GM21447 (cell line): ENCODE results near the gene CA11.
A peak's percentile ranks its signal among the peaks of the same experiment; 100 is the strongest.

Experiments
- ATAC-seq: cut with Tn5 transposase; IDR thresholded peaks from one replicate; pipeline ENCODE4 v1.9.1; 2021; ENCODE audit not compliant: unreplicated experiment

CA11 gene

DNA sequence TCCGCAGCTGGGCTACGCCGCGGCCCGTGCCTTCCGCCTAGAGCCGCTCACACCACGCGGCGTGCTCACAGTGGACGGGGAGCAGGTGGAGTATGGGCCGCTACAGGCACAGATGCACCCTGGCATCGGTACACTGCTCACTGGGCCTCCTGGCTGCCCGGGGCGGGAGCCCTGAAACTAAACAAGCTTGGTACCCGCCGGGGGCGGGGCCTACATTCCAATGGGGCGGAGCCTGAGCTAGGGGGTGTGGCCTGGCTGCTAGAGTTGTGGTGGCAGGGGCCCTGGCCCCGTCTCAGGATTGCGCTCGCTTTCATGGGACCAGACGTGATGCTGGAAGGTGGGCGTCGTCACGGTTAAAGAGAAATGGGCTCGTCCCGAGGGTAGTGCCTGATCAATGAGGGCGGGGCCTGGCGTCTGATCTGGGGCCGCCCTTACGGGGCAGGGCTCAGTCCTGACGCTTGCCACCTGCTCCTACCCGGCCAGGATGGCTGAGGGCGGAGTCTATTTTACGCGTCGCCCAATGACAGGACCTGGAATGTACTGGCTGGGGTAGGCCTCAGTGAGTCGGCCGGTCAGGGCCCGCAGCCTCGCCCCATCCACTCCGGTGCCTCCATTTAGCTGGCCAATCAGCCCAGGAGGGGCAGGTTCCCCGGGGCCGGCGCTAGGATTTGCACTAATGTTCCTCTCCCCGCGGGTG, 16.2 kb downstream of the CA11 start:
- no peak for ATAC-seq

DNA sequence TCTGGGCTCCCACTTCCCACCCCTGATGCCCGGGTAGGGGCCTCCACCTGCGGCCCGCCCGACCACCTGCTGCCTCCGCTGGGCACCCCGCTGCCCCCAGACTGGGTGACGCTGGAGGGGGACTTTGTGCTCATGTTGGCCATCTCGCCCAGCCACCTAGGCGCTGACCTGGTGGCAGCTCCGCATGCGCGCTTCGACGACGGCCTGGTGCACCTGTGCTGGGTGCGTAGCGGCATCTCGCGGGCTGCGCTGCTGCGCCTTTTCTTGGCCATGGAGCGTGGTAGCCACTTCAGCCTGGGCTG, 16.7 kb downstream of the CA11 start:
- ATAC-seq, result no peak

DNA sequence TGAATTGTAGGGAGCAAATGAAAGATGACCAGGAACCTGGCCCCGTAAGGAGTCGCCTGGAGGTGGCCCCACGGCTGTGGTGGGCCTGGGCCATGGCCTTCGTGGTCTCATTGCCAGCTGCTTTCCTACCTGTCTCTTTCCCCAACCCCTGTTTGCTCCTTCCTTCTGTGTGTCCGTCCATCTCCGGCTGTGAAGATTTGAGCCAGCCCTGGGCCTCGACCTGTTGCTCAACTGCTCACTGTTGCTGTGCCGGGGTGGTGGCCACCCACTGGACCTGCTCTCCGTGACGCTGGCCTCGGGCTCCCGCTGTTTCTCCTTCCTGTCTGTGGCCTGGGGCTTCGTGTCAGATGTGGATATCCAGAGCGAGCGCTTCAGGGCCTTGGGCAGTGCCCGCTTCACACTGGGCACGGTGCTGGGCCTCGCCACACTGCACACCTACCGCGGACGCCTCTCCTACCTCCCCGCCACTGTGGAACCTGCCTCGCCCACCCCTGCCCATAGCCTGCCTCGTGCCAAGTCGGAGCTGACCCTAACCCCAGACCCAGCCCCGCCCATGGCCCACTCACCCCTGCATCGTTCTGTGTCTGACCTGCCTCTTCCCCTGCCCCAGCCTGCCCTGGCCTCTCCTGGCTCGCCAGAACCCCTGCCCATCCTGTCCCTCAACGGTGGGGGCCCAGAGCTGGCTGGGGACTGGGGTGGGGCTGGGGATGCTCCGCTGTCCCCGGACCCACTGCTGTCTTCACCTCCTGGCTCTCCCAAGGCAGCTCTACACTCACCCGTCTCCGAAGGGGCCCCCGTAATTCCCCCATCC, 17.3 kb downstream of the CA11 start:
- no peak for ATAC-seq

DNA sequence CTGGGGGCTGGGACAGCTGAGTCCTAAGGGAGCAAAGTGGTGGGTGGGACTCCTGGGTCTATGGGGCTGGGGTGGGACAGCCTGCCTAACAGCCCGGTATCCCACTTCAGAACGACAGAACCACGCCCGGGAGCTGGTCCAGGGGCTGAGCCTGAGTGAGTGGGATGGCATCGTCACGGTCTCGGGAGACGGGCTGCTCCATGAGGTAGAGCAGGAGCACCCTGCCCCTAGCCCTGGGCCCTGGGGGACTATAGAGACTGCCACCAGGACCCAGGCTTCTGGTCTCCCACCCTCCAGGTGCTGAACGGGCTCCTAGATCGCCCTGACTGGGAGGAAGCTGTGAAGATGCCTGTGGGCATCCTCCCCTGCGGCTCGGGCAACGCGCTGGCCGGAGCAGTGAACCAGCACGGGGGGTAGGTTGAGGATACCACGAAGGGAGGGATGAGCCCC, 18.1 kb downstream of the CA11 start:
- ATAC-seq, result no peak

DNA sequence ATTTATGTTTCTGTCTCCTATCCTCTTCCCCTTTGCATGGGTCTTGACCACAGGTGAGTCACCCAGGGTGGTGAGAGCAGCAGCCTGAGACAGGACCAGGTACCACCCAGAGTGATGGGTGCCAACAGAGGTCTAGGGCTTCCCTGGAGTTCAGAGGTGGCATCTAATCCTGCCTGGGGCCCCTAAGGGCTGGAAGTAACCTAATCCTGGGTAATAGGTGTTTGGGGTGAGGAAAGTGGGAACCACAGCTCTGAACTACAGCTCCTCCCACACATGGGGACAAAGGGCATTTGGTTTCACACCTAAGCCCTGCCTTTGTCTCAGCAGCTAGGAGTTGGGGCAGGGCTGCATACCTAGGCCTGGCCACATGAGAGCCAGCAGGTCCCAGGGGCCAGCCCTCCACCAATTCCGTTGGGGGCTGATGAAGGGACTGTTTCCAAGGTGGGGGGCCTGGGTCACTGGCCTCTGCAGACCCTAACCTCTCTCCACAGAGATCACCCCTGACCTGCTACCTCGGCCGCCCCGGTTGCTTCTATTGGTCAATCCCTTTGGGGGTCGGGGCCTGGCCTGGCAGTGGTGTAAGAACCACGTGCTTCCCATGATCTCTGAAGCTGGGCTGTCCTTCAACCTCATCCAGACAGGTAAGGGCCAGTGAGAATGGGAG, 18.7 kb downstream of the CA11 start:
- ATAC-seq, result no peak

DNA sequence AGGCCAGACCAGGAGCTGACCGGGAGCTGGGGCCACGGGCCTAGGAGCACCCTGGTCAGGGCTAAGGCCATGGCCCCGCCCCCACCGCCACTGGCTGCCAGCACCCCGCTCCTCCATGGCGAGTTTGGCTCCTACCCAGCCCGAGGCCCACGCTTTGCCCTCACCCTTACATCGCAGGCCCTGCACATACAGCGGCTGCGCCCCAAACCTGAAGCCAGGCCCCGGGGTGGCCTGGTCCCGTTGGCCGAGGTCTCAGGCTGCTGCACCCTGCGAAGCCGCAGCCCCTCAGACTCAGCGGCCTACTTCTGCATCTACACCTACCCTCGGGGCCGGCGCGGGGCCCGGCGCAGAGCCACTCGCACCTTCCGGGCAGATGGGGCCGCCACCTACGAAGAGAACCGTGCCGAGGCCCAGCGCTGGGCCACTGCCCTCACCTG, 20.1 kb downstream of the CA11 start:
- no peak for ATAC-seq

DNA sequence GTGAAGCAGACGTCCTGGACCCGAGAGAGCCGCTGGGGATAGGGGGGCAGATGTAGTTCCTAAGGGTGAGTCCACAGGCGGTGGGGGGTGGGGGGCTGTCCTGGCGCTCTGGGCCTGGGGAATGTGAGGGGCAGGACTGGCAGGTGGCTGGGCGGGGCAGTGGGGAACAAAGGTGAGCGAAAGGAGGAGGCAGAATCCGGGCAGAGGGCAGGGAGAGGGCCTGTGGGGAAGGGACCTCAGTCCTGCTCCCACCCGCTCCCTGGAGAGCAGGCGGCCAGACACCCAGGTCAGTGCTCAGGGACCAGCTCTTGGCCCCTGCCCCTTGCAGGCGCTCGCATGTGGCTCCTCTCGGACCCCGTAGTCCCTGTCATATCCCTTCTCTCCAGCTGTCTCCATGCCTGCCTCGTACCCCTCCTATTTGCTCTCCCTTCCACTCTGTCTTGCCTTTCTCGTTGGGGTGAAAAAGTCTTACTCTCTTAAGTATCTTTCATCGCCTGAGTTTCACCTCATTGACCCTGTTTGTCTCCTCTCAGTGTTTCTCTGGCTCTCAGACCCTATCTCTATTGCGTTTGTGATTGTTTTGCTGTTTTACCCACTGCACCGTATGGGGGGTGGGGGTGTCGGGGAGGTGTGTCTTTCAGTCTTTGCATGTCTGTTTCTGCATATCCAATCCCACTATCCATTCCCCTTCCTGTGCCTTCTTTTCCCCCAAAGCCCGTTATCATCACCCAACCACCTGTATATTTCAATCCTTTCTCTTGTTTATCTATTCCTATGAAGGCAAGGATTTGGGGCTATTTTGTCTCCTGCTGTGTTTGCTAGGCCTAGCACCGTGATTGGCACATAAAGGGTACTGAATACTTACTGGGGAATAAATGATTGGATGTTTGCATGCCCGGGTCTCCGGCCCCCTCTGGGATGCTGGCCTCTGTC, 20.9 kb downstream of the CA11 start:
- no peak for ATAC-seq

DNA sequence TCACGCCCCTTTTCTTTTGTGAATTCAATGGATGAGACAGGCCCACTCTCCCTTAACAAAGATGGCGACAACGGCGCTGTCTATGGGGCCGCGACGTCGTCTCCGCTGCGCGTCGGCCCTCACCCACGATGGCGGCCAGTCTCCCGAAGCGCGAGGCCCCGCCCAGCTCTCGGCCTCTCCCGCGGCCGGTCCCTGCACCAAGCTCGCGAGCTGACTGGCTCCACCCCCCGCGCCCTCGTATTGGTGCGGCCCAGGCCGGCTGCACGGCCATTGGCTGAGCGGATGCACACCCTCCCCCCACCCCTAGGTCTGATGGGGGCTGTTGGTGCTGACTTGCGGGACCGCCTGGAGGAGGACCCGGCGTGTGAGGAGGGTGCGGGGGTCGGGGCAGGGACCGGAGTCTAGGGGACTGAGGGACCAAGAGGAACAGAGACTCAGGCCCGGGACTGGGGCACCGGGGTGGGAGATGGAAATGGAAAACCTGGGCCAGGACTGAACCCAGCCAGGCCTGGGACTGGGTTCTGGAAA, 21.9 kb downstream of the CA11 start:
- peak; percentile 52 for ATAC-seq

DNA sequence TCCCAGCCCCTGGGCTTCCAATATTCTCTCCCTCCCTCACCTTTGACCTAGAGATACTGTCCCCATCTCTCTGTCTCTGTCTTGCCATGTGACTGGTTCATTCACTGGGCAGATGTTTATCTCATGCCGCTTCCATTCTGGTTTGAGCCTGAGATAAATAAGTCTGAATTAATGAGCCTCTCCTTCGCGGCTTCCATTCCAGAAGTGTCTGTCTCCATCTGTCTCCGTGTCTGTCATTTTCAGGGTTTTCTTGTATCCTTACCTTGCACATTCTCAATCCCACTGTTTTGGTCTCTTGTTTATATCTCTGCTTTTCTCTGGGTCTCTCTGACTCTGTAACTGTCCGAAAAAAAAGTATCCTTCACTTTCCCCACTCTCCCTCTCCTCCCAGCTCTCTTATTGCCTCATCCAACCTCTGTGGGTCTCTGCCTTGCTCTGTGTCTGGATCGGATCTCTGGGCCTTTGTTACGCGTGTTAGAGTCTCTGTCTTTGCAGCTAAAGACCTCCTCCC, 22.4 kb downstream of the CA11 start:
- no peak for ATAC-seq

DNA sequence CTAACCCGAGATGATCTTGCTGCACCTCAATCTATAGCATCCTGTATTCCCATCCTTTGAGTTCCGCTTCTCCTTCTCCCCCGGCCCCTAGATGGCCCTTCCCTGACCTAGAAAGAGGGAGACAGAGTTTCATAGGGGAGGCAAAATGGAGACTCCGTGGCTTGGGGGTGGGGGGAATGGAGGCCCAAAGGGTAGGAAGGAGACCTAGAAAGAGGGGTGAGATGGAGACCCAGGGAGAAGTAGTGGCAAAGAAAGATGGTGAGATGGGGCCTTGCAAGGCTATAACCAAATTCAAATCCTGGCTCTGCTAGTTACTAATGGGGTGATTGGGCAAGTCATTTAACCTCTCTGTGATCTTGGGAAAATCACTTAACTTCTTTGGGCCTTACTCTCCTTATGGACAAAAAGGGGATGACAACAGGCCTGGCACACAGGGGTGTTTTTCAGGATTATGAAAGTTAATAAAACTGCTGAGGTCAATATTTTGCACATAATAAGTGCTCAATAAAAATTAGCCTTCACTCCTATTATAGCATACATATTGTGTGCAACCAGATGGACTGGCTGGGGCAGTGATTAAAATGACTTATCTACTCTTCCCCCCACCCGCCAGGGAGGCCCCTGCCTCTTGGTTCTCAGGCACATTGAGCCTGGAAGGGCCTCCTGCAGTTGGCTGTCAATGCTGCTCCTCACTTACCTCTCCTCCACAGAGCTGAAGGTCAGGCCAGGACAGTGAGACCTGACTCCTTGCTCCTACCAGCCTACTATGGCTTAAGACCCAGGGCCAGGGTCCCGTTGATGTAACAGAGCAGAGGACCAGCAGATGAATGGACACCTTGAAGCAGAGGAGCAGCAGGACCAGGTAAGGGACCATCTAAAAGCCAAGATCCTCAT, 26.0 kb downstream of the CA11 start:
- ATAC-seq, result no peak

DNA sequence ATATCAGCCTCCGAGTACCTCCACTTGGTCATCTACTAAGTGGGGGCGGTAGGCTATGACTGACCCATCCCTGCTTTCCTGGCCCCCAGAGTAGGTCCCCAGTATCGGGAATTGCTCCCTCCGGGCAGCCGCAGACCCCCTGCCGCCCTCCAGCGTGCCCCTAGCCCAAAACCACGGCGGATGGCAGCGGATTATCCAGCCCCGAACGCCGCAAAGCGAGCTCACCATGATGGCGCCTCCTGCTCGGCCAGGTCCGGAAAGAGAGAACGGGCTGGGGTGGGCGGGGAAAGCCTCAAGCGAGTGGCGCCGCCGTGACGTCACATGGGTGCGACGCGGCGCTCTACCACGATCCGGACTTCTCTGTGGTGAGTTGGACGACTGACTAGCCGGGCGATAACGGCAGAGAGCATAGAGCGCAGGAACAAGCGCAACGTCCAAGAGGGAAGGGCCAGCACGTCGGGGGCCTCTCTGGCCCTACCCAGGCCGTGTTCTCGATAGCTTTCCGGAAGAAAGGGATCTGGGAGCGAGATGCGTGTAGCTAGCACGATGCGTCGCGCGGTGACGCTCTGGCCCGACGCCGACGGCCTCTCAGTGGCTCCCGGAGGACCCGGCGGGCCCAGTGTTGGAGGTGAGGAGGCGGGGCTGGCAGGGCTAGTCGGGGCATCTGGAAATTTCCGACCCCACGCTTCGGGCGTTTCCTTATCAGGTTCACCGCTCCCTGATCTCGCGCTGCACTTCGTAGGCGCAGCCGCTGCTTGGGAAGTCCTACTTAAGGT, 26.9 kb downstream of the CA11 start, which contains the start of the genes RPL18 and SPHK2:
Gene RPL18, minus strand, starts transcription at position 263 of the 776 bp plus-strand sequence. Its CDS starts 35 bp downstream, at position 228.
Gene SPHK2, plus strand, starts transcription at position 591 of the 776 bp plus-strand sequence. CDS start 1,009 bp downstream, outside the sequence.
- peak; percentile 75 for ATAC-seq

DNA sequence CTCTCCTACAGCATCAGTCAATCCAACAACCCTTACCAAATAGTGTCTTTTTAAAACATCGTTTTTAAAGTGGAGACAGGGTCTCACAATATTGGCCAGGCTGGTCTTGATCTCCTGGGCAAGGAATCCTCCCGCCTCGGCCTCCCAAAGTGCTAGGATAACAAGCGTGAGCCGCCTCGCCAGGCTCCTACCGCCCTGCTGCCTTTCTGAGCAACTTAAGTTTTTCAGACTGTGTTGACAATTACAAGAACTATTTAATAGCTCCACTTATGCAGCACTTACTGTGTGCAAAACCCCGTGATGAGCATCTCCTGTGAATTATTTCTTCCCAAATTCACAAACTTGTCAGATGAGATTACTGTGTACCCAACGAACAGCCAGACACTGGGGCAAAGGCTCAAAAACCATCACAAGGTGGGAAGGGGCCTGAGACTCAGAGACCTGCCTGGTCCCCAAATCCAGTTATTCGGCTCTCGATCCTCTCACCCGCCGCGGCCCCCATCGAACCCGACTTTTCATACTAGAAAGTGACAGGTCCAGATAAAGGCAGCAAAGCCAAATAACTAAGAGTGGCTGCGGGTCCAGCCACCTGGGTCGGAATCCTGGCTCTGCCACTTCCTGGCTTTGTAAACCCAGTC, 27.6 kb downstream of the CA11 start:
- ATAC-seq, result no peak

DNA sequence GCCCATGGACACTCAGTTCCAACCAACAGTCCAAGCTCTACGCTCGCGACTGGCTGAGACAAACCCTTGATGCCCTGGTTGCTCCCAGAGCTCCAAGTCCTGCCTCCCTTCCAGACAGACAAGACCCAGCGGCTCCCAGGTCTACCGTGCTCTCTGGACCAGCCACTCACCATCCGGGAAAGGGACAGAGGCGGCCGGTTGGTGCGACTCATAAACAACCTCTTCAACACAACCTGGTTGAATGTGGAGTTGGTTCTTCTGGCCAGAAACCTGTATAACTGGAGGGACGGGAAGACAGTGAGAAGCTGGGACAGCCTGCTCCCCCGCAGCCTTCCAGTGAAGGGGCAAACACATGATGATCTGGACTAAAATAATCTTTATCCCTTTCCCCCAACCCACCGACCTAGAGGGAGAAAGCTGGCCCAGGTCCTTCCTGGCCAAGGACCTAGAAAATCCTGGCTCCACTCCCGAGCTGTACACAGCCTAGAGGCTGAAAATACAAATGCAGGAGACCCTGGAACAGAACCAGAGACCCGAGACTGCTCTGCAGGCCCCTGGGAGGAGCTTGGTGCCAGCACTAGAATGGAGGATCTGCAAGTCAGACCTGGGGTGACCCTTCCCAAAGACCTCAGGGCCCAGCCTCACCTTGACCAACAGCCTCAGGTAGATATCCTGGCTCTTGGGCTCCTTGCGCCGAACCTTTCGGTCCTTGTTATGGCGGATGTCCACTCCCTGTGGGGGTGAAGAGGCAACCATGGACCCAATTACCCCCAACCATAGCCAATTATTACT, 28.6 kb downstream of the CA11 start:
- ATAC-seq, result no peak

DNA sequence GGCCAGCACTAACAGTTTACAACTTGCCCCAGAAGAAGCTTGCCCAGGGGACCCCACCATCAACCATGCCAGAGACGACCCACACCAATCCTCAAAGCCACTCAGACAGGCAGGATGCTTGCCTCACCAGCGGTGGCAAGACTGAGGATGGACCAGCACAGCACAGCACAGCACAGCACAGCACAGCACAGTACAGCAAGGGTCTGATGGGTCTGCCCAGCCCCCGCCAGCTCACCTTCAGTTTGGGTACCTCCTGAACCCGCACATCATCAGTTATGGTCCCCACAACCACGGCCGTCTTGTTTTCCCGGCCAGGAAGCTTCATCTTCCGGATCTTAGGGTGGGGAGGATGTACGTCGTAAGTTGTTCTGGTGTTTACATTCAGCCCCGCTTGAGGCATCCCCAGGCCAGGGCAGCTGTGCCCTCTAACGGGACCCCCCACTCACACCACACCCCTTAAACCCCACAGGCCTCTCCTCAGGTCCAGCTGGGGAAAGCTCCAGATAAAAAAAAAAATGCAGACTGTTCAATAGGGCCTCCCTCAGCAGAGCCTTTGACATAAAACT, 29.4 kb downstream of the CA11 start:
- ATAC-seq, result no peak

DNA sequence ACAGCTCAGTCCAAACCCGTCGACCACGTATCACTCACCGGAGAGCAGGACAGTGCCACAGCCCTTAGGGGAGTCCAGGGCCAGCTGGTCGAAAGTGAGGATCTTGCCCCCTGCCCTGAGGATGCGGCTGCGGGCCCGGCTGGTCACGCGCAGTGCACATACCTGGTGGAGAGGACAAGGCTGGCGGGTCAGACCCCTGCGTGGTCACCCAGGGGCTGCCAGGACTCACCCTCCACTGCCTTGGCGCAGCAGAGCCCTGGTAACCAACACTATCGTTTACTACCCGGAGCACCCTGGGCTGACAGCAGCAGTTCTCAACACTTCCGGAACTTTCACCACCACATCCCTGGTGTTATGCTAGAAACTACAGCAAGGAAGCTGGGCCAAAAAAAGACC, 29.9 kb downstream of the CA11 start:
- no peak for ATAC-seq

DNA sequence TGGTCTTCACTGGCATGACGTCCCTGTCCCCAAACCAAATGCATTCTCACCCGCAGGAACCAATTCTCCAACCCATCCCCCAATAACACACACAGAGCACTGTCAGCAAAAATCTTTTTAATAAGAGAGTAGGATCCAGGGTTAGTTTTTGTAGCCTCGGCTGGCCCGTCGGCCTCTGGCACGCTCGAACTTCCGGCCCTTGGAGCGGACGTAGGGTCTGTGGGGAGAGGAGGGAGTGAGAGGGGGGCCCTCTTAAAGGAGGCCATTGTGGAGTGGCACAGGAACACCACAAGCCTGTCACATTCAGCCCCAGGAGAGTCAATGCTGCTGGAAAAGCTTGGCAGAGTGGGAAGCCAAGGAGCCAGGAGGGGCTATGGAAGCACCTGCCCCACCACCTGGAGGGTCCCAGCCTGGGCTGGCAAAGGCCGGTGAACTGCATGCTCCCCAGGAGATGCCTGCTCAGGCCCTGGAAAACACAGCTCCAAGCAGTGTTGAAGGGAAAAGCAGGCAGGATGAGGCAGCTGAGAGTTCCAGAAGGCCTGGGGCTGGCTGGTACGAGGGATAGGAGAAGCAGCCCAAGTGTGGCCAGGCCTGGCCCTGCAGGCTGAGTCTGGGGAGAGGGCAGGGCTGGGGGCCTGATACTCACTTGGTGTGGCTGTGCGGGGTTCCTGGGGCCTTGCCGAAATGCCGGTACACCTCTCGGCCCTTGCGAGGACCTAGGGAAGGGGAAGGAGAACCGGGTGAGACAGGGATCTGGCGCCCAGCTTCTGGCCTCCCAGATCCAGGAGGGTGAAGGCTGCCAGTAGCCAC, 30.6 kb downstream of the CA11 start:
- ATAC-seq, result no peak
